GM08714 (cell line): ENCODE data around the gene USP54.

ENCODE experiments used
- H3K4me3 ChIP-seq: fragments of 200-500 bp; sonication (Bioruptor generic); 2 replicates; pipeline ENCODE4 v1.5.1; 2014; ENCODE audit warnings: mild to moderate bottlenecking, low read length, inconsistent platforms
- ZNF274 ChIP-seq: IDR thresholded peaks from 2 replicates; pipeline ENCODE4 v1.6.1; 2012; ENCODE audit warnings: mild to moderate bottlenecking, low read depth, low read length

The USP54 gene

DNA sequence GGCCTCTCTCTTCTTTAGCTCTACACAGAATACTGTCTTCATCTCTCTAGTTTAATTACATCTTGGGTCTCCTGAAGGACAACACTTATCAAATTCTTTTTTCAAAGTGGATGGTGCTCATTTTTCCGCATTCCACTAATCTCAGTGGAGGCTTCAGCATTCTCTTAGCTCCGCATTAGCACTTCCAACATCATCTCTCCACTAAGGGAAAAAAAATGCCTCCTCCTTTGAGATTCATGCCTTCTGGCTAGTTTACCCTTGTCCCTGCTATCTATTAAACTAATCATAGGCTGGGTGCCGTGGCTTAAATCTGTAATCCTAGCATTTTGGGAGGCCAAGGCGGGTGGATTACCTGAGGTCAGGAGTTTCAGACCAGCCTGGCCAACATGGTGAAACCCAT is 104.5 kb downstream of the USP54 start:
- TF ChIP-seq ZNF274, result no peak
- no peak overlapping the region for H3K4me3 ChIP-seq

DNA sequence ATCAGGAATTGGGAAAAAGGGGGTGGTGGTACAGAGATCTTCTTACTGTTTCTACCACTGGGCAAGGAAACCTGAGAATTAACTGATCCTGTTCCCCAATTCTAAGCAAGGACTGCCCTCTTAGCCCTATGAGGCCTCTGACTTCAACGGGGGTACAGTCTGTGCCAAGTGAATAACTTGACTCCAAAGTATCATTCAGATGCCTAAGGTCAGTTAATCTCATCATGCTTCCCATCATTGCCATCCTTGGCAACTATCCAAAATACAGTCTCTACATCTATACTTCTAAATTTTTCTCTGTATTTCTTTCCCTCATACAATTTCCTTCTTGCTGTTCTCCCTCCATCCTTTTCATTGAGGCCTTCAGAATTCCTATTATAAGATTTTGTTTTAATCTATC is 105.8 kb downstream of the USP54 start:
- no peak overlapping the region for H3K4me3 ChIP-seq
- TF ChIP-seq ZNF274, result no peak

DNA sequence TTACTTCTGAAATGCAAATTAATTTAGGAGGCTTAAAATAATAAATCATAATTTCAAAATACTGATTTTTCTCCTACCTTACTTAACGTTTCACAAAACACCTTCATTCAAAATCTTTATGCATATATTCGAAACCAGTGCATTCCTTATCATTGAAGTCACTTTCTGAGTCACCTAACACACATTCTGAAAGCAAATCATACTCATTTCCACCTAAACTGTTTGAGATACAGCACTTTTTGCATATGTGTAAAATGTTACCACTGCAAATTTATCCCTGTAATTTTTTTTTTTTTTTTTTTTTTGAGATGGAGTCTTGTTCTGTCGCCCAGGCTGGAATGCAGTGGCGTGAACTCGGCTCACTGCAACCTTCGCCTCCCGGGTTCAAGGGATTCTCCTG is 111.0 kb downstream of the USP54 start:
- TF ChIP-seq ZNF274, result no peak
- H3K4me3 ChIP-seq, result no peak overlapping the region

DNA sequence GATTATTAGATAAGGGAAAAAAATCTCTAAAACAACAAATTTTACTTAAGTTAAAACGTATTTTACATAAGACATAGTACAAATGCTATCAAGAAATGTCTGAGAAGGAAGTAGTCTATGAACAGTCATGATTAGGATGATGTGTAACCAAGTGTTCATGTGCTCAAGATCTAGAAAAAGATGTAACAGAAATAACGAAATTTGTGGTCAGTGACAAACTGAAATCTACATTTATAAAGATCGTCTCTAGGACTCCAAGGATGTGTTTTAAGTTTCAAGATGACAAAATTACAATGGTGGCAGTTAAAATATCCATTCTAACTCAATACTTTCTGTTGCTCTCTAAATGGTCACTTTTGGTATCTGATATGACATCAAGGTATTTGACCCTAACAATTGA is 112.5 kb downstream of the USP54 start:
- no peak for TF ChIP-seq ZNF274
- no peak overlapping the region for H3K4me3 ChIP-seq

DNA sequence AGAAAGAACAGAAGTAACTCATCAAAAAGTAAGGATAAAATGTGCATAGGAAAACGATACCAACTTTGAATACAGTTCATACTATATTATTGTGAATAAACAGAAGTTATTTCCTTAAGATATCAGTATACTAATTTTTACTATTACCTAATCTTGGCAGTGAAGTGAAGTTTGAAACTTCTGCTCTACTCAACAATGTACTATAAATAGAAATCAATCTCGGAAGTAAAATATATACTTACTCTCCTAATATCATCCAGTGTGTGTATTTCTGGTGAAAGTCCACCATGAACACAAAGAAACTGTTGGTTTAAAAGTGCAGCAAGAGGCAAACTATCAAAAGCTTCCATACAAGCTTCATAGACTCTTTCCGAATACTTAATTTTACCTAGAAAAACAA is 119.9 kb downstream of the USP54 start:
- TF ChIP-seq ZNF274, result no peak
- no peak overlapping the region for H3K4me3 ChIP-seq

DNA sequence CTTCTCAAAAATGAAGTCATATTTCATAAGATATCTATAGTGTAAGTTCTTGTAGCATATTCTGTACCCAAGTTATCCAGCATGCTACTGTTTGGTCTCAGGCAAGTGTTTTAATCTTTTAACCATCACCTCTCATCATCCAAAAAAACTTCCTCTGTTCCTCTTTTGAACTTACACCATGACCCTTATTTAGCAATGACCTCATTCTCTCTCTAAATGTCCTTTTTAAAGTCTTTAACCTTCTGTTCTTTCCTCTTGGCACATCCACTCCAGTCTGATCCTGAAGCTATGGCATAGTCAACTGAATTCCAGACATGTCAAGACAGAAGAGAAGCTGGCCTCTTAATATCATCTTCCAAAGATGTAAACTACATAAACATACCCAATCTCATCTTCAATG is 121.6 kb downstream of the USP54 start:
- no peak overlapping the region for H3K4me3 ChIP-seq
- no peak for TF ChIP-seq ZNF274

DNA sequence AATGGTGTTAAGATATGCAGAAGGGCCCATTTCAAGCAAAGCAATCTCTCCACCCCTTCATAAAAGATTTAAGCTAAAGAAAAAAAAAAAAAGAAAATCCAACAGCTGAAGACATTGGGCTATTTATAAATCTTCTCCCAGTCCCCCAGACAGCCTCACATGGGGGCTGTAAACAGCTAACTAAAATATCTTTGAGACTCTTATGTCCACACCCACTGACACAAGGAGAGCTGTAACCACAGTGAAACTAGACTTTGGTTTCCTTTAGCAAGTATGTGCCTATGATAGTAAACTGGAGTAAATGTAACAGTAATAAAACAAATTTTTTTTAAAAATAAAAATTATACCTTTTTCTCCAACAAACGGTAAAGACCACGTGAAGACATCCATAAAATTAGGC is 123.9 kb downstream of the USP54 start:
- TF ChIP-seq ZNF274, result no peak
- no peak overlapping the region for H3K4me3 ChIP-seq

DNA sequence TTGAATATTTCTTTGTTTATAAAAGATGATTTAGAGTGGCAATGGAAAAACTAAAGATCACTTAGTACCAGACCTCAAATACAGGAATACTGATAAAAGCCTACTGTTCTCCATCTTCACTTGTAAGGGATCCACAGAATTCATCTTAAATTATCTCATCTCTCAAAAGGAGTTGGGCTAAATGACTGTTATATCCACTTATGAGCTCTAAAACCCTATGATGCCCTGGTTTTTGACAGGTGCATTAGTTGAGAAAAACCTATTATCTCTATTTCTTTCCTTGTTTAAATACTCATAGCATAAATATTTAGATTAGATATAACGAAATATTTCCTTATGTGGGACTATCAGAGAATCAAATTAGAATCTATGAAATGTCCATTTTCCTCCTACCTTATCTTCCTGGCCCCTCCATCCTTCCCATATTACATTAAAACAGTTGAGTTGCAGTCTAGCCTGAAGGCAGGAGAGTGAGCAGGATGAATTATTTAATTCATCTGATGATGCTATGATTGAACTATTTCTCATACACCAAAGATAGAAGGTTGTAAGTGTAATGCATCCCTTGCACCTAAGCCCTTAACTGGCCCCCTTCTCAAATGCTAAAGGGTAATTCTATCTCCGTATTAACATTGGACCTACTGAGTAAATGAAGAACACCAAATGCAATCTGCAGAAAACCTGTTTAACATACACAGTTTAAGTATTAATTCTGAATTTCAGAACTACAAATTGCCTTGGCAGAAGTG is 125.0 kb downstream of the USP54 start:
- TF ChIP-seq ZNF274, result no peak
- H3K4me3 ChIP-seq, result no peak overlapping the region

DNA sequence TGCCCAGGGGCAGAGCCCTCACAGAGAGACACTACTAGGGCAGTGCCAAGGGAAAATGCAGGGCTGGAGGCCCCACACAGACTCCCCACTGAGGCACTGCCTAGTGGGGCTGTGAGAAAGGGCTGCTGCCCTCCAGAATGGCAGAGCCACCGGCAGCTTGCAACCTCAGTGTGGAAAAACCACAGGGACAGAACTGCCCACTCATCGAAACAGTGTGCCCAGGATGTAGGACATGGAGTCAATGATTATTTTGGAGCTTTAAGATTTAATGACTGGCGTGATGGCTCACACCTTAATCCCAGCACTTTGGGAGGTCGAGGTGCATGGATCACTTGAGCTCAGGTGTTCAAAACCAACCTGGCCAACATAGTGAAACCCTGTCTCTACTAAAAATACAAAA is 130.2 kb downstream of the USP54 start:
- no peak for TF ChIP-seq ZNF274
- no peak overlapping the region for H3K4me3 ChIP-seq

DNA sequence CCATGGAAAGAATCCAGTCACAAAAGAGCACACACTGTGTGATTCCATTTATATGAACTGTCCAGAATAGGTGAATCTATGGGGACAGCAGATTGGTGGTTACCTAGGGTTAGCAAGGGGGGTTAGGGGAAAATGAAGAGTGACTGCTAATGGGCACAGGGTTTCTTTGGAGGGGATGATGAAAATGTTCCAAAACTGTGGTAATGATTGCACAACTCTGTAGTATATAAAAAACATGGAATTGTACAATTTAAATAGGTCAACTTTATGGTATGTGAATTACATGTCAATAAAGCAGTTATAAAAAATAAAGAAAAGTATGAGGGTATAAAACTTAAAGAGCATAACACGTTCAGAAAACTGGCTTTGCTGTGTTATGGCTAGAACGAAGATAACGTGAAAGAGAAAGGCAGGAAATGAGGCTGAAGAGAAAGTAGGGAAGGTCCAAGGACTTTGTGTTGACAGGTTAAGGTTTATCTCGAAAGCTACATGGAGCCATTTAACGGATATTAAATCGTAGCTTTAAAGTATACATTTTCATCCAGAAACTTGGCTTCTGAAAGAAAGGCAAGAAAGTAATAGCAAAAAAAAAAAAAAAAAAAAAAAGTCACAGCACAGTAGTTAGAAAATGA is 131.3 kb downstream of the USP54 start:
- no peak overlapping the region for H3K4me3 ChIP-seq

DNA sequence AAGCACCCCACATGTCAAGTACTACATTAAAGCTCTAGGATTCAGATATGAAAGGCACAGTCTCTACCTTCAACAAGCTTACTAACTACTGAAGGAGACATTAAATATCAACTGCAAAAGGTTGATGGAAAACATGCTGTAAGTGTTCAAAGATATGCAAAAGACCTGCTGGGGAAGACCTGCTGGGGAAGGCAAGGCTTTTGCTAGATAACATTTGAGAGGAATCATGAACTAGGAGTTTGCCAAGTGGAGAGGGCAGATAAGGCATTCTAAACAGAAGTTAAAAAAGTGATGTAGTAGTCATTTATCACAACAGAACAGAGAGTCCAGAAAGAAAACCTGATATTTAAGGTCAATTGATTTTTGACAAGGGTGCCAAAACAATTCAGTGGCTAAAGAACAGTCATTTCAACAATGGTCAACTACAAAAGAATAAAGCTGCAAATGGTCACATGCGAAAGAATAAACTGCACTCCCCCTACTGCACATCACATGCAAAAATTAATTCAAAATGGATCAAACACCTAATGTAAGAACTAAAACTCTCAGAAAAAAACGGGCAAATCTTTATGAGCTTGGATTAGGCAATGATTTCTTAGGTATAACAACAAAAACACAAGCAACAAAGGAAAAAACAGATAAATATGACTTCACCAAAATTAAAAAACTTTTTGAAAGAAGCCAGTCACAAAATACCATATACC is 134.8 kb downstream of the USP54 start:
- no peak for TF ChIP-seq ZNF274

More for the DNA sequence above, 131.3 kb downstream of the USP54 start:
- no peak for TF ChIP-seq ZNF274

DNA sequence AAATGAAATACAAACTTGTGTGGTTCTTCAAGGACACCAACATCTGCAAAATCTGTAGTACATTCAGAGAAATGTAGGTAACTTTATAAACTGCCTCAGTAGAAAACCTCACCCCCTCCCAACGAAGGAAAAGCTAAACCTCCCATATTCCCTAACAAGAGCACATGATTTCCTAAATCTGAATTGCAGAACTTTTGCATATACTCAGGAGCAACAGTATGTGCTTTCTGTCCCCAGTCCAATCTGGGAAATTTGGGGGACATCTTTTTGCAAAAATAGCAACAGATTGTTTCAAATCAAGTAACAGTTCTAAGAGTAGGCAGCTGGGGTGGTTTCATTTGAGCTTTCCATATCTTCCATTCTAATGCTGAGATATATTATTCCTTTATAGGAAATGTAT is 142.0 kb downstream of the USP54 start:
- TF ChIP-seq ZNF274, result no peak
- no peak overlapping the region for H3K4me3 ChIP-seq

More for the DNA sequence above, 134.8 kb downstream of the USP54 start:
- no peak overlapping the region for H3K4me3 ChIP-seq

DNA sequence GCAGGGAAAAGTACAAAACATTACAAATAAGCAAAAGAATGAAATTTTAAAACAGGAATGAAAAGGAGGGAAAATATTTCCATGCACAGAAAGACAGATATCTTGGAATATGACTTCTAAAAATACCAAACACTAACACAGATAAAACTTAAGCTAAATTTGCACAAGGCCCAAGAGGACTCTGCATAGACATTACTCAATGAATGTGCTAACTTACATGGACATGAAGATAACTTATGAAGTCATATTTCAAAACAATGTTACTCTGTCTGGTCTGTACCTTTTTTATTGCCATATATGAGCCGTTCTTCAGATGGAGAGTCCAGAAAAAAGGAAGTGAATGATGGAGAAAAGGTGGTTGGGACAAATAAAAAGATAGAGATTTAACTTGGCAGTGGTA is 142.8 kb downstream of the USP54 start:
- H3K4me3 ChIP-seq, result no peak overlapping the region
- no peak for TF ChIP-seq ZNF274
